SK-N-SH (cell line): ENCODE measurements around the gene HIGD1C. TPM values are rescaled to one million over a fixed set of nuclear protein-coding genes. Genes with fewer than 3 reads are reported as not detected.

ENCODE experiments used
- CTCF ChIA-PET: fragments of 300-600, 350-600 bp; formaldehyde crosslinking; extraction: SDS; loops from one replicate; lab custom pipeline; 2021; lab: Yijun Ruan, JAX
- POLR2A ChIA-PET: fragments of 350-600 bp; sonication (Branson Sonifier 250); formaldehyde crosslinking; extraction: SDS; loops from one replicate; lab custom pipeline; 2020; ENCODE audit warnings: antibody characterized with exemption, inconsistent platforms; lab: Yijun Ruan, JAX
- DNase-seq: peaks from one replicate; pipeline ENCODE4 v3.0.0; 2012
- H2AFZ ChIP-seq: fragments of 200-600 bp; sonication (generic); 2 replicates; pipeline ENCODE4 v1.8.1; 2016; ENCODE audit warnings: antibody characterized with exemption, mild to moderate bottlenecking, low read depth
- H3F3A ChIP-seq: fragments of 200-600 bp; sonication (generic); replicated peaks from 2 replicates; pipeline ENCODE3; 2016; ENCODE audit warnings: antibody characterized with exemption, mild to moderate bottlenecking; ENCODE audit not compliant: insufficient read depth
- H3K27ac ChIP-seq, 2 experiments: fragments of 200-500 bp in 1 of 2; fragments of 200-600 bp in 1 of 2; sonication (Bioruptor generic) in 1 of 2; sonication (generic), shearing (Covaris generic) in 1 of 2; 2 replicates each; pipeline versions ENCODE4 v1.5.1 to v1.6.1; 2014 to 2016; ENCODE audit warnings: low read depth in 2 of 2, inconsistent platforms in 1 of 2, low read length in 1 of 2, mild to moderate bottlenecking in 1 of 2, mixed read lengths in 1 of 2
- H3K27me3 ChIP-seq: fragments of 200-600 bp; sonication (generic), shearing (Covaris generic); 2 replicates; pipeline ENCODE4 v1.6.1; 2016; ENCODE audit warnings: mixed run types; ENCODE audit not compliant: insufficient read depth
- H3K36me3 ChIP-seq, 2 experiments: fragments of 200-500 bp in 1 of 2; fragments of 200-600 bp in 1 of 2; sonication (Bioruptor generic) in 1 of 2; sonication (generic) in 1 of 2; replicated peaks in 1 of 2; 2 replicates each; pipeline versions ENCODE3 to v1.5.1; 2014 to 2016; ENCODE audit warnings: low read length in 1 of 2, mild to moderate bottlenecking in 1 of 2; ENCODE audit not compliant: insufficient read depth in 2 of 2, control insufficient read depth in 1 of 2
- H3K4me1 ChIP-seq, 2 experiments: fragments of 200-500 bp in 1 of 2; fragments of 200-600 bp in 1 of 2; sonication (Bioruptor generic) in 1 of 2; sonication (generic), shearing (Covaris generic) in 1 of 2; 2 replicates each; pipeline versions ENCODE4 v1.5.1 to v1.6.1; 2014 to 2016; ENCODE audit warnings: low read depth in 1 of 2, low read length in 1 of 2, mixed run types in 1 of 2; ENCODE audit not compliant: insufficient read depth in 2 of 2, control insufficient read depth in 1 of 2
- H3K4me2 ChIP-seq: fragments of 200-600 bp; sonication (generic), shearing (Covaris generic); 2 replicates; pipeline ENCODE4 v1.6.1; 2017; ENCODE audit warnings: mixed run types
- H3K4me3 ChIP-seq, 2 experiments: fragments of 200-500 bp in 1 of 2; fragments of 200-600 bp in 1 of 2; sonication (Bioruptor generic) in 1 of 2; sonication (generic), shearing (Covaris generic) in 1 of 2; 2 replicates each; pipeline versions ENCODE4 v1.5.1 to v1.8.1; 2014 to 2016; ENCODE audit warnings: low read depth in 2 of 2, inconsistent platforms in 1 of 2, low read length in 1 of 2, mild to moderate bottlenecking in 1 of 2, mixed read lengths in 1 of 2, moderate library complexity in 1 of 2
- H3K79me2 ChIP-seq: fragments of 200-600 bp; sonication (generic); 2 replicates; pipeline ENCODE4 v1.8.1; 2017; ENCODE audit warnings: mild to moderate bottlenecking; ENCODE audit not compliant: insufficient read depth
- H3K9ac ChIP-seq: fragments of 200-600 bp; sonication (generic); 2 replicates; pipeline ENCODE4 v1.6.1; 2017; ENCODE audit warnings: mixed run types
- H3K9me2 ChIP-seq: fragments of 200-600 bp; sonication (generic); 2 replicates; pipeline ENCODE4 v1.6.1; 2017; ENCODE audit warnings: mixed run types
- H3K9me3 ChIP-seq: fragments of 200-600 bp; sonication (generic); 2 replicates; pipeline ENCODE4 v1.6.1; 2017; ENCODE audit warnings: mixed run types, mild to moderate bottlenecking, moderate library complexity
- H4K20me1 ChIP-seq: fragments of 200-600 bp; sonication (generic); 2 replicates; pipeline ENCODE4 v1.6.1; 2017; ENCODE audit warnings: mild to moderate bottlenecking, mixed run types; ENCODE audit not compliant: insufficient read depth
- ELF1 ChIP-seq: IDR thresholded peaks from 2 replicates; pipeline ENCODE4 v1.4.0; 2012
- EP300 ChIP-seq, 2 experiments: IDR thresholded peaks; 2 replicates each; pipeline versions ENCODE4 v1.4.0 to v1.6.1; 2012; ENCODE audit warnings: borderline replicate concordance in 1 of 2, low read depth in 1 of 2, low read length in 1 of 2
- EZH2phosphoT487 ChIP-seq: fragments of 200-600 bp; sonication (generic); IDR thresholded peaks from 2 replicates; pipeline ENCODE4 v1.6.1; 2017; ENCODE audit warnings: low read depth, mixed run types, mild to moderate bottlenecking, antibody characterized with exemption, moderate library complexity, borderline replicate concordance
- FOSL2 ChIP-seq: IDR thresholded peaks from 2 replicates; pipeline ENCODE4 v1.4.0; 2012; ENCODE audit warnings: low read depth, mild to moderate bottlenecking, moderate library complexity, borderline replicate concordance
- GABPA ChIP-seq: IDR thresholded peaks from 2 replicates; pipeline ENCODE4 v1.4.0; 2012; ENCODE audit warnings: low read depth, mild to moderate bottlenecking
- GATA2 ChIP-seq: sonication (generic); formaldehyde crosslinking; IDR thresholded peaks from 2 replicates; pipeline ENCODE4 v1.5.0; 2020; ENCODE audit warnings: mild to moderate bottlenecking, missing genetic modification reagents
- JUND ChIP-seq: IDR thresholded peaks from 2 replicates; pipeline ENCODE4 v1.4.0; 2012
- MAX ChIP-seq: IDR thresholded peaks from 2 replicates; pipeline ENCODE4 v1.4.0; 2012; ENCODE audit warnings: low read depth
- MEF2A ChIP-seq: IDR thresholded peaks from 2 replicates; pipeline ENCODE4 v1.4.0; 2012; ENCODE audit warnings: low read depth, borderline replicate concordance
- NFIC ChIP-seq: IDR thresholded peaks from 2 replicates; pipeline ENCODE4 v1.4.0; 2012; ENCODE audit warnings: borderline replicate concordance
- NRF1 ChIP-seq: IDR thresholded peaks from 2 replicates; pipeline ENCODE4 v1.6.1; 2012; ENCODE audit warnings: low read depth, mild to moderate bottlenecking, low read length
- POLR2AphosphoS5 ChIP-seq: IDR thresholded peaks from 2 replicates; pipeline ENCODE4 v1.6.1; 2012; ENCODE audit warnings: low read depth, low read length
- RCOR1 ChIP-seq: fragments of 150-350 bp; IDR thresholded peaks from 2 replicates; pipeline ENCODE4 v1.6.1; 2017; ENCODE audit warnings: antibody characterized with exemption, low read length
- REST ChIP-seq: IDR thresholded peaks from 2 replicates; pipeline ENCODE4 v1.6.1; 2012; ENCODE audit warnings: mild to moderate bottlenecking, low read depth, low read length, moderate library complexity
- RFX5 ChIP-seq: IDR thresholded peaks from 2 replicates; pipeline ENCODE4 v1.6.1; 2012; ENCODE audit warnings: mild to moderate bottlenecking, improper control_type of control experiment, low read length
- RXRA ChIP-seq: IDR thresholded peaks from 2 replicates; pipeline ENCODE4 v1.4.0; 2012; ENCODE audit warnings: low read depth, mild to moderate bottlenecking, borderline replicate concordance
- SIN3A ChIP-seq: IDR thresholded peaks from 2 replicates; pipeline ENCODE4 v1.6.1; 2012; ENCODE audit warnings: low read depth, mild to moderate bottlenecking, low read length, moderate library complexity, borderline replicate concordance
- SMC3 ChIP-seq: IDR thresholded peaks from 2 replicates; pipeline ENCODE4 v1.6.1; 2012; ENCODE audit warnings: low read depth, low read length, improper control_type of control experiment
- TAF1 ChIP-seq: IDR thresholded peaks from 2 replicates; pipeline ENCODE4 v1.6.1; 2012; ENCODE audit warnings: low read depth, mild to moderate bottlenecking, low read length, moderate library complexity, borderline replicate concordance
- TEAD4 ChIP-seq: IDR thresholded peaks from 2 replicates; pipeline ENCODE4 v1.4.0; 2012; ENCODE audit warnings: mild to moderate bottlenecking, borderline replicate concordance; ENCODE audit not compliant: insufficient read depth
- USF1 ChIP-seq: IDR thresholded peaks from 2 replicates; pipeline ENCODE4 v1.4.0; 2012; ENCODE audit warnings: low read depth, borderline replicate concordance
- YY1 ChIP-seq: IDR thresholded peaks from 2 replicates; pipeline ENCODE4 v1.4.0; 2012; ENCODE audit warnings: low read depth, mild to moderate bottlenecking
- WGBS: methylation state at CpG from one replicate; pipeline ENCODE4 v1.1.6; 2017; ENCODE audit warnings: low lambda C conversion rate; 5-methylcytosine and 5-hydroxymethylcytosine counted together
- polyA plus RNA-seq, 3 experiments: library from polyadenylated mRNA; depleted of rRNA; stranded (reverse); fragments of >200 nt; gene quantifications; 2 replicates each; pipeline ENCODE4 v1.2.3, GENCODE V29; 2012

Gene HIGD1C
- polyA plus RNA-seq, 1 of the 3 experiments (the other 2 are of a cell fraction) = not detected

GRCh38 chr12:50923361-50924130 lies 28.8 kb upstream of the HIGD1C start:
- TF ChIP-seq GABPA = no peak
- no peak for TF ChIP-seq RCOR1
- TF ChIP-seq NFIC = no peak
- TF ChIP-seq GATA2 = no peak
- TF ChIP-seq NRF1 = no peak
- TF ChIP-seq RFX5 = no peak
- no peak for TF ChIP-seq MEF2A
- no peak for TF ChIP-seq YY1
- no peak for TF ChIP-seq REST
- TF ChIP-seq EP300 (IDR thresholded peaks at IDR 0.05; ENCODE audit: borderline replicate concordance in 1 of 2, low read depth in 1 of 2, low read length in 1 of 2) = no peak
- TF ChIP-seq SMC3 = no peak
- no peak for TF ChIP-seq TAF1
- TF ChIP-seq EZH2phosphoT487 = no peak
- TF ChIP-seq, all 33 proteins: peak for 0
- H3K9me2 ChIP-seq = no peaks in the 10 kb centered on the region
- H3K9me3 ChIP-seq = no peaks in the 10 kb centered on the region
- H4K20me1 ChIP-seq = no peaks in the 10 kb centered on the region
- DNase-seq = no peak
- peak overlapping the region; percentile 81 for H3K4me2 ChIP-seq
- no peaks in the 10 kb centered on the region for H3K79me2 ChIP-seq
- H3K27ac ChIP-seq = peak overlapping the region; percentile 71 to 96; a peak in 3 of 4 replicates
- peak overlapping the region; percentile 96 for H2AFZ ChIP-seq
- peak overlapping the region; percentile 49; the same call in 1 of the 2 replicates for H3K9ac ChIP-seq
- H3F3A ChIP-seq = peaks cover 3% of the 10 kb centered on the region
- ChIA-PET POLR2A (no interaction called here), CTCF (interaction anchor here (1.7 to 2.6 kb wide), 2 partner anchors 63 to 98 kb away, joined by 6 to 17 read pairs; no protein-coding TSS in a partner anchor)
- peak overlapping the region in 1 of 2 experiments; percentile 59; a peak in 2 of 4 replicates for H3K4me3 ChIP-seq
- 84% methylated on average over 8 of the region's 8 CpGs for WGBS
- H3K36me3 ChIP-seq = no peaks in the 10 kb centered on the region
- H3K4me1 ChIP-seq = peaks cover 11 to 31% of the 10 kb centered on the region in 2 experiments
- H3K27me3 ChIP-seq = no peaks in the 10 kb centered on the region

GRCh38 chr12:50924131-50924438 lies 28.3 kb upstream of the HIGD1C start:
- Histone ChIP-seq H3K4me2 (peak overlapping the region; percentile 81), H3K36me3 (no peaks in the 10 kb centered on the region), H3K79me2 (no peaks in the 10 kb centered on the region), H3K27ac (peak overlapping the region; percentile 71 to 96; a peak in 3 of 4 replicates), H3K9ac (peak overlapping the region; percentile 49; the same call in 1 of the 2 replicates), H3K4me3 (peak overlapping the region; percentile 59 to 60), H2AFZ (peak overlapping the region; percentile 96), H3K4me1 (peaks cover 11 to 31% of the 10 kb centered on the region in 2 experiments), H3F3A (peaks cover 3% of the 10 kb centered on the region), H3K9me2 (no peaks in the 10 kb centered on the region), H3K9me3 (no peaks in the 10 kb centered on the region), H4K20me1 (no peaks in the 10 kb centered on the region), H3K27me3 (no peaks in the 10 kb centered on the region)
- 11% methylated on average over 4 of the region's 4 CpGs for WGBS
- ChIA-PET CTCF (interaction anchor here (2.6 kb wide), 1 partner anchor 62 kb away, joined by 17 read pairs; no protein-coding TSS in a partner anchor), POLR2A (no interaction called here)
- DNase-seq = no peak
- TF ChIP-seq MAX (no peak), POLR2AphosphoS5 (no peak), JUND (no peak), GABPA (no peak), FOSL2 (no peak), TAF1 (no peak), GATA2 (no peak), USF1 (no peak), EP300 (IDR thresholded peaks at IDR 0.05; ENCODE audit: borderline replicate concordance in 1 of 2, low read depth in 1 of 2, low read length in 1 of 2) (no peak), ELF1 (no peak), RXRA (no peak), TEAD4 (no peak), SIN3A (no peak), EZH2phosphoT487 (no peak)
